Activated T-cell treated with anti-CD3 and anti-CD28 coated beads, Interleukin-2, amount 50 U/mL, for 24 hours (primary cell): ENCODE data around the gene COL4A1.
"Not testable (repeated sequence)": the region's sequence is repeated elsewhere in the genome, so short reads cannot be mapped to it uniquely, and the experiment has no call there.

Experiments
- DNase-seq: peaks from one replicate; pipeline ENCODE4 v3.0.0-alpha.2; 2020
- H3K27ac Mint-ChIP-seq: 2 replicates; pipeline ENCODE4 v1.8.0; 2020; ENCODE audit warnings: mild to moderate bottlenecking, mixed read lengths
- H3K27me3 Mint-ChIP-seq: 2 replicates; pipeline ENCODE4 v1.8.0; 2020; ENCODE audit warnings: mixed read lengths
- H3K36me3 Mint-ChIP-seq: 2 replicates; pipeline ENCODE4 v1.8.0; 2020; ENCODE audit warnings: low read depth, mixed read lengths
- H3K4me1 Mint-ChIP-seq: 2 replicates; pipeline ENCODE4 v1.8.0; 2020; ENCODE audit warnings: low read depth, mixed read lengths
- H3K4me3 Mint-ChIP-seq: 2 replicates; pipeline ENCODE4 v1.8.0; 2020; ENCODE audit warnings: mild to moderate bottlenecking, moderate library complexity, mixed read lengths
- H3K9me3 Mint-ChIP-seq: 2 replicates; pipeline ENCODE4 v1.8.0; 2020; ENCODE audit warnings: mixed read lengths

Gene COL4A1

GRCh38 chr13:110121422-110122083 is 185.4 kb downstream of the COL4A1 start:
- Mint-ChIP-seq H3K27me3 (peaks cover 61% of the 10 kb centered on the region), H3K4me1 (no peaks in the 10 kb centered on the region), H3K4me3 (no peak overlapping the region), H3K27ac (no peak overlapping the region), H3K9me3 (no peaks in the 10 kb centered on the region), H3K36me3 (no peaks in the 10 kb centered on the region)
- no peak for DNase-seq

DNA sequence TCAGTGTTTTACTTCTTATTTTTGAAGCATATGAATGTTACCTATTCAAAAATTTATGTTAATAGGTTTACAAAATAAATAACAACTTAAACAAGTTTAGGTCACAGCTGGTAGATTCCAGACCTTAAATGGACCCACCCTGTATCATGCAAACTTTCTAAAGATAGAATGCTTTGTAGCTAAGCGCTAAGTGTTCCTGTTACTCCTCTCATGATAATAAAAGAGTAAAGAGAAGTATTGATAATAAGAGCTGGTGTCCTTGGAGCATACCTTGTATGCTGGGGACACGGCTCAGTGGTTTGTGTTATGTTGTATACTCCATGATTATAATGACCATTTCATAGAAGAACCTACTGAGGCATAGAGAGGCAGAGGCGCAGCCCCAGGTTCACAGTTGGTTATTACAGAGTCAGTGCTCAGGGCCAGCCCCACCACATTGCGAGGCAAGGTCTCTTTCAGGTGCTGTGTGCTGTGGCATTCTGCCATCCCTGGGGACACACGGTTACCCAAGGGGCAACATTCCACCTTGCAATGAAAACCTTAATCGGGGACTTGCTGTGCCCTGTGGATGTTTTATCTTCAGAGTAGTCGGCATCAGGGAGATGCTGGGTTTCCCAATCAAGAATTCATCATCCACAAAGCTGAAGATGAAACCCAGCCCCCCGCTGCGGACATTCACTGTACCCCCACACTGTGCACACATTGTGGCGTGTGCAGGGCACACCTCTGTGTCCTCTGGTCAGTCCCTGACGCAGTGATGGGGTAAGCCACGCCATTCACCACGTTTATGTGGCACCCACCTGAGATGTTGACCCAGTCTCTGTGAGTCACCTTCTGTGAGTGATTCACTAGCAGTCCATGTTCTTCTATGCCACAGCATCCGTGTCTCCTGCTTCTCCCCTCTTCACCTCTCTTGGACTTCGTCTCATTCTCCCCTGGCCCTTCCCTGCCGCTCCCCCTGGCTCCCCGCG is 186.7 kb downstream of the COL4A1 start:
- Mint-ChIP-seq H3K36me3 (no peaks in the 10 kb centered on the region), H3K27ac (no peak overlapping the region), H3K4me3 (no peak overlapping the region), H3K27me3 (peaks cover 61% of the 10 kb centered on the region), H3K9me3 (no peaks in the 10 kb centered on the region), H3K4me1 (peaks cover 2% of the 10 kb centered on the region)
- DNase-seq: no peak

- Mint-ChIP-seq H3K4me1 (peaks cover 2% of the 10 kb centered on the region), H3K27ac (no peak overlapping the region), H3K36me3 (no peaks in the 10 kb centered on the region), H3K9me3 (no peaks in the 10 kb centered on the region), H3K27me3 (peaks cover 57% of the 10 kb centered on the region), H3K4me3 (no peak overlapping the region)
- DNase-seq: no peak
Observed at GRCh38 chr13:110118106-110118505, 188.9 kb downstream of the COL4A1 start.

GRCh38 chr13:110116072-110116487 is 190.9 kb downstream of the COL4A1 start:
- no peak overlapping the region for H3K27ac Mint-ChIP-seq
- DNase-seq: peak; percentile 68
- peaks cover 43% of the 10 kb centered on the region for H3K27me3 Mint-ChIP-seq

GRCh38 chr13:110115591-110115990 is 191.4 kb downstream of the COL4A1 start:
- Mint-ChIP-seq H3K27me3 (peaks cover 39% of the 10 kb centered on the region), H3K4me3 (no peak overlapping the region), H3K9me3 (no peaks in the 10 kb centered on the region)

More at GRCh38 chr13:110116072-110116487, 190.9 kb downstream of the COL4A1 start:
- Mint-ChIP-seq H3K4me1 (peaks cover 2% of the 10 kb centered on the region), H3K9me3 (no peaks in the 10 kb centered on the region), H3K4me3 (no peak overlapping the region), H3K36me3 (no peaks in the 10 kb centered on the region)

GRCh38 chr13:110114316-110114715 is 192.6 kb downstream of the COL4A1 start:
- no peak for DNase-seq
- H3K27me3 Mint-ChIP-seq: peaks cover 38% of the 10 kb centered on the region
- no peak overlapping the region for H3K4me3 Mint-ChIP-seq
- H3K4me1 Mint-ChIP-seq: peaks cover 2% of the 10 kb centered on the region
- H3K27ac Mint-ChIP-seq: no peak overlapping the region
- H3K9me3 Mint-ChIP-seq: no peaks in the 10 kb centered on the region
- H3K36me3 Mint-ChIP-seq: no peaks in the 10 kb centered on the region

More at GRCh38 chr13:110115591-110115990, 191.4 kb downstream of the COL4A1 start:
- DNase-seq: no peak
- H3K27ac Mint-ChIP-seq: no peak overlapping the region
- H3K4me1 Mint-ChIP-seq: peaks cover 2% of the 10 kb centered on the region
- no peaks in the 10 kb centered on the region for H3K36me3 Mint-ChIP-seq

- Mint-ChIP-seq H3K9me3 (no peaks in the 10 kb centered on the region), H3K27ac (no peak overlapping the region), H3K4me1 (peaks cover 2% of the 10 kb centered on the region), H3K4me3 (no peak overlapping the region), H3K36me3 (no peaks in the 10 kb centered on the region), H3K27me3 (peaks cover 38% of the 10 kb centered on the region)
- DNase-seq: no peak
Observed at GRCh38 chr13:110113284-110113764, 193.6 kb downstream of the COL4A1 start.

GRCh38 chr13:110112379-110112778 is 194.6 kb downstream of the COL4A1 start:
- H3K9me3 Mint-ChIP-seq, H3K4me3 Mint-ChIP-seq, DNase-seq, H3K27ac Mint-ChIP-seq, H3K36me3 Mint-ChIP-seq, H3K4me1 Mint-ChIP-seq: not testable (repeated sequence)
- H3K27me3 Mint-ChIP-seq: peaks cover 33% of the 10 kb centered on the region

DNA sequence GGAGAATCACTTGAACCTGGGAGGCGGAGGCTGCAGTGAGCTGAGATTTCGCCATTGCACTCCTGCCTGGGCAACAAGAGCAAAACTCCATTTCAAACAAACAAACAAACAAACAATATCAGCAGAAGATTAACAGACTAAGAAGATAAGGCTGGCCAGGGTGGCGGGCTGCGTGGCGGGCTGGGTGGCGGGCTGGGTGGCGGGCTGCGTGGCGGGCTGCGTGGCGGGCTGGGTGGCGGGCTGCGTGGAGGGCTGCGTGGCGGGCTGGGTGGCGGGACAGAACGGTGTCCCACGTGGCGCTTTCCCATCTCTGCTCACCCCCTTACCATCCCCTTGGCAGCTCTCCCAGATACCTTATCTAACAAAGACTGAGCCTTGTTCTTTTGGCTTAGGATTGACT is 196.2 kb downstream of the COL4A1 start:
- Mint-ChIP-seq H3K27ac (no peak overlapping the region), H3K4me1 (no peaks in the 10 kb centered on the region), H3K36me3 (no peaks in the 10 kb centered on the region), H3K9me3 (no peaks in the 10 kb centered on the region), H3K27me3 (peaks cover 19% of the 10 kb centered on the region), H3K4me3 (no peak overlapping the region)
- DNase-seq: no peak

GRCh38 chr13:110109910-110110309 is 197.0 kb downstream of the COL4A1 start:
- H3K9me3 Mint-ChIP-seq: no peaks in the 10 kb centered on the region
- no peaks in the 10 kb centered on the region for H3K4me1 Mint-ChIP-seq
- DNase-seq: no peak
- no peak overlapping the region for H3K4me3 Mint-ChIP-seq
- no peak overlapping the region for H3K27ac Mint-ChIP-seq
- H3K27me3 Mint-ChIP-seq: peaks cover 10% of the 10 kb centered on the region
- no peaks in the 10 kb centered on the region for H3K36me3 Mint-ChIP-seq

DNA sequence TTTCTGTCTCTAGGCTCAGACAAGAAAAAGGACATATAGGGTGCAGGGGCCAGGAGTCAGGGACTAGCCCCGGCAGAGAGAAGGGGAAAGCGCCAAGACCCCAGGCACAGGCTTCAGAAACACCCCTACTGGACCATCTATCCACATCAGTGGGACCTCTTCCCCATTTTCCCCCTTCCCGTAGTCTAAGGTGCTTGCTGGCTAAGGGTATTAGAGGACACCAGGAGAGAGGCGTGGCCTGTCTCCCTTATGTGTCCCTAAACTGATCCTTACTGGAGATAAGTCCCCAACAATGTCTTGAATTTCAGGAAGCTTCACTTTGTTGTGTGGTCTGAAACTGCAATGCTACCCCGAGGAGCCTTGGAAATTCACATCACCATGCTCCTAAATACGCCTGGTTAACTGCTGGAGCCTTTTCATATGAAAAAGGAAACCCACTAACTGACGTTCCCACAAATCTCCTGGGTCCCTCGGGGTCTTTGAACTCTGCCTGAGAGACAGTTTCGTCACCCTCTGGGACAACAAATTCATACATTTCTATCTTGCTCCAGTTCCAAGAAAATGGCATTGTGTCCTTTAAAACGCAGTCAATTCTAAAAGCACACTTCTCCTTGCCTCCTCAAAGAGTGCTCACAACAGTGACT is 197.7 kb downstream of the COL4A1 start:
- Mint-ChIP-seq H3K4me3 (no peak overlapping the region), H3K27me3 (peaks cover 4% of the 10 kb centered on the region), H3K27ac (no peak overlapping the region), H3K36me3 (no peaks in the 10 kb centered on the region), H3K9me3 (no peaks in the 10 kb centered on the region), H3K4me1 (no peaks in the 10 kb centered on the region)
- no peak for DNase-seq

GRCh38 chr13:110108348-110109139 is 198.4 kb downstream of the COL4A1 start:
- Mint-ChIP-seq H3K36me3 (no peaks in the 10 kb centered on the region), H3K9me3 (no peaks in the 10 kb centered on the region), H3K4me3 (no peak overlapping the region), H3K4me1 (no peaks in the 10 kb centered on the region), H3K27me3 (no peaks in the 10 kb centered on the region), H3K27ac (no peak overlapping the region)
- no peak for DNase-seq

DNA sequence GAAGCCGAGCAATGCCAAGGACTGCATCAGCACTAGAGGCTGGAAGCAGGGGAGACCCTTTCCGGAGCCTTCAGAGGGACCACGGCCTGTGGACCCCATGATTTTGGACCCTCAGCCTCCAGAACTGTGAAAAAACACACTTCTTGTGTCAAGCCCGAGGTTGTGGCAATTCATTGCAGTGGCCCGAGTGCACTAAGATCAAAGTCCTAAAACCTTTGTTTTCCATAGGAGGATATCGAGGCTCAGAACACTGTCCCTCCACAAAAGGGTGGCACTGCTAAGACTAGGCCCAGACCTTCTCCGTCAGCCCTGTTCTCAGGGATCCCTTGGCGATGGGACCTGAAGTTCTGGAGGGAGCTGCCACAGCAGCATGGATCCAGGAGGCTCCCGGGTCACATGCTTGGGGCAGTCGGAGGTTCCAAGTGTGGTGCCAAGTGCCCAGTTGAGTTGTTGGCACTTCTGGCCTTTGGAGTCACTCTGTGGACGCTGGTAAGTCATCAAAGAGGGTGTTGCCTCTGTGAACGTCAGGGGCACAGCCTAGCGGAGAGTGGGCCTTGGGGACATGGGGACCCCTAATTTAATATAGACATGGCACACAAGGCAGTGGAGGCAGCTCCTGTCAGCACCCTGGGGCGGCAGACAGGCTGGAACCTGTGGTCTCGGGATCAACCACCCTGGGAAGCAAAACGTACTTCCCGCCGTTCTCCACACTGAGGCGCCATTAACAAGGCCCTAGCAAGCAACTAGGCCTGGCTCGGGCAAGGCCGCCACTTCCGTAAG is 199.2 kb downstream of the COL4A1 start:
- Mint-ChIP-seq H3K4me1 (no peaks in the 10 kb centered on the region), H3K27me3 (no peaks in the 10 kb centered on the region), H3K36me3 (no peaks in the 10 kb centered on the region)

More for the DNA sequence above, 199.2 kb downstream of the COL4A1 start:
- no peak overlapping the region for H3K27ac Mint-ChIP-seq
- no peak for DNase-seq
- H3K9me3 Mint-ChIP-seq: no peaks in the 10 kb centered on the region
- no peak overlapping the region for H3K4me3 Mint-ChIP-seq
